H9 (cell line): ENCODE results near the gene EPHX1. TPM values are rescaled to one million over a fixed set of nuclear protein-coding genes. Genes with fewer than 3 reads are reported as not detected.
A peak's percentile ranks its signal among the peaks of the same experiment; 100 is the strongest.
"Not testable (repeated sequence)": the region's sequence is repeated elsewhere in the genome, so short reads cannot be mapped to it uniquely, and the experiment has no call there.

Experiments
- DNase-seq: peaks from one replicate; pipeline ENCODE4 v3.0.0-alpha.2; 2017
- H2AFZ ChIP-seq: one replicate; pipeline ENCODE4 v1.6.1; 2013; ENCODE audit warnings: mild to moderate bottlenecking, low read length, control low read depth, moderate library complexity
- H2AK5ac ChIP-seq: 2 replicates; pipeline ENCODE4 v1.6.1; 2013; ENCODE audit warnings: low read length, control low read depth, mixed read lengths; ENCODE audit not compliant: insufficient read length
- H2BK120ac ChIP-seq: one replicate; pipeline ENCODE4 v1.6.1; 2013; ENCODE audit warnings: low read depth, mild to moderate bottlenecking, low read length, control low read depth, inconsistent platforms; ENCODE audit not compliant: poor library complexity, severe bottlenecking
- H2BK12ac ChIP-seq: 2 replicates; pipeline ENCODE4 v1.6.1; 2013; ENCODE audit warnings: low read length, control low read depth, mixed read lengths, low read depth; ENCODE audit not compliant: insufficient read length
- H2BK15ac ChIP-seq: 2 replicates; pipeline ENCODE4 v1.6.1; 2013; ENCODE audit warnings: low read depth, low read length, control low read depth
- H2BK20ac ChIP-seq: one replicate; pipeline ENCODE4 v1.6.1; 2013; ENCODE audit warnings: low read depth, mild to moderate bottlenecking, low read length, control low read depth, inconsistent platforms; ENCODE audit not compliant: poor library complexity, severe bottlenecking
- H2BK5ac ChIP-seq: 2 replicates; pipeline ENCODE4 v1.6.1; 2013; ENCODE audit warnings: low read length, control low read depth, mixed read lengths; ENCODE audit not compliant: insufficient read length
- H3K14ac ChIP-seq: 2 replicates; pipeline ENCODE4 v1.6.1; 2013; ENCODE audit warnings: low read length, control low read depth; ENCODE audit not compliant: insufficient read depth
- H3K18ac ChIP-seq: 2 replicates; pipeline ENCODE4 v1.6.1; 2013; ENCODE audit warnings: low read depth, mild to moderate bottlenecking, mixed read lengths, low read length, control low read depth; ENCODE audit not compliant: insufficient read length
- H3K23ac ChIP-seq: 2 replicates; pipeline ENCODE4 v1.6.1; 2013; ENCODE audit warnings: low read length, control low read depth, mixed read lengths, low read depth; ENCODE audit not compliant: insufficient read length
- H3K23me2 ChIP-seq: 2 replicates; pipeline ENCODE4 v1.6.1; 2013; ENCODE audit warnings: low read depth, mild to moderate bottlenecking, mixed read lengths, low read length, control low read depth; ENCODE audit not compliant: insufficient read length, poor library complexity, severe bottlenecking
- H3K27ac ChIP-seq: 2 replicates; pipeline ENCODE4 v1.5.1; 2013; ENCODE audit warnings: low read length, control low read depth, mixed read lengths, low read depth; ENCODE audit not compliant: insufficient read length
- H3K27me3 ChIP-seq: 2 replicates; pipeline ENCODE4 v1.6.1; 2013; ENCODE audit warnings: low read length, control low read depth, inconsistent platforms; ENCODE audit not compliant: insufficient read depth
- H3K4ac ChIP-seq: 2 replicates; pipeline ENCODE4 v1.6.1; 2013; ENCODE audit warnings: low read depth, mild to moderate bottlenecking, control low read depth, inconsistent platforms, low read length, moderate library complexity
- H3K4me1 ChIP-seq: 2 replicates; pipeline ENCODE4 v1.6.1; 2013; ENCODE audit warnings: low read length, control low read depth, inconsistent platforms; ENCODE audit not compliant: insufficient read depth
- H3K4me2 ChIP-seq: 2 replicates; pipeline ENCODE4 v1.6.1; 2013; ENCODE audit warnings: low read length, control low read depth, mixed read lengths; ENCODE audit not compliant: insufficient read length, insufficient read depth
- H3K56ac ChIP-seq: 2 replicates; pipeline ENCODE4 v1.6.1; 2013; ENCODE audit warnings: low read depth, mild to moderate bottlenecking, mixed read lengths, low read length, control low read depth; ENCODE audit not compliant: insufficient read length
- H3K79me1 ChIP-seq: 2 replicates; pipeline ENCODE4 v1.6.1; 2013; ENCODE audit warnings: low read depth, mild to moderate bottlenecking, moderate library complexity, low read length, control low read depth, inconsistent platforms; ENCODE audit not compliant: insufficient read depth, poor library complexity, severe bottlenecking
- H3K79me2 ChIP-seq: 2 replicates; pipeline ENCODE4 v1.6.1; 2013; ENCODE audit warnings: low read length, control low read depth, inconsistent platforms; ENCODE audit not compliant: insufficient read depth
- H3K9ac ChIP-seq: 2 replicates; pipeline ENCODE4 v1.6.1; 2013; ENCODE audit warnings: low read length, control low read depth, mixed read lengths; ENCODE audit not compliant: insufficient read length; ENCODE audit errors: extremely low read depth
- H3K9me3 ChIP-seq: one replicate; pipeline ENCODE4 v1.6.1; 2013; ENCODE audit warnings: low read depth, low read length, inconsistent platforms; ENCODE audit not compliant: control insufficient read depth
- H3T11ph ChIP-seq: one replicate; pipeline ENCODE4 v1.6.1; 2013; ENCODE audit warnings: mild to moderate bottlenecking, low read length, control low read depth, inconsistent platforms
- H4K20me1 ChIP-seq: one replicate; pipeline ENCODE4 v1.6.1; 2013; ENCODE audit not compliant: control insufficient read depth, insufficient read length, insufficient read depth
- H4K5ac ChIP-seq: 2 replicates; pipeline ENCODE4 v1.6.1; 2013; ENCODE audit warnings: low read depth, mild to moderate bottlenecking, mixed read lengths, low read length, control low read depth; ENCODE audit not compliant: insufficient read length
- H4K8ac ChIP-seq: replicated peaks from 2 replicates; pipeline ENCODE4 v1.6.1; 2013; ENCODE audit warnings: low read length, control low read depth, mixed read lengths, low read depth; ENCODE audit not compliant: insufficient read length
- H4K91ac ChIP-seq: 2 replicates; pipeline ENCODE4 v1.6.1; 2013; ENCODE audit warnings: low read depth, mild to moderate bottlenecking, moderate library complexity, mixed read lengths, low read length, control low read depth; ENCODE audit not compliant: insufficient read length
- H3K27ac Mint-ChIP-seq, 3 experiments: 2 replicates in 2 of 3; 3 replicates in 1 of 3; pipeline ENCODE4 v1.8.0; 2020 to 2021; ENCODE audit warnings: mixed read lengths in 3 of 3, mild to moderate bottlenecking in 1 of 3, moderate library complexity in 1 of 3
- H3K27me3 Mint-ChIP-seq: 2 replicates; pipeline ENCODE4 v1.8.0; 2021; ENCODE audit warnings: low read depth, mild to moderate bottlenecking, moderate library complexity, mixed read lengths
- H3K36me3 Mint-ChIP-seq, 3 experiments: 2 replicates in 2 of 3; 3 replicates in 1 of 3; pipeline ENCODE4 v1.8.0; 2020 to 2021; ENCODE audit warnings: low read depth in 3 of 3, mixed read lengths in 3 of 3; ENCODE audit not compliant: insufficient read depth in 1 of 3
- H3K4me1 Mint-ChIP-seq, 2 experiments: 2 replicates each; pipeline ENCODE4 v1.8.0; 2020; ENCODE audit warnings: mixed read lengths in 2 of 2
- H3K4me3 Mint-ChIP-seq, 2 experiments: 2 replicates in 1 of 2; 3 replicates in 1 of 2; pipeline ENCODE4 v1.8.0; 2020 to 2021; ENCODE audit warnings: mild to moderate bottlenecking in 2 of 2, mixed read lengths in 2 of 2, moderate library complexity in 1 of 2
- H3K9me3 Mint-ChIP-seq, 2 experiments: 2 replicates in 1 of 2; 3 replicates in 1 of 2; pipeline ENCODE4 v1.8.0; 2020; ENCODE audit warnings: mild to moderate bottlenecking in 2 of 2, mixed read lengths in 2 of 2, moderate library complexity in 1 of 2
- WGBS: extraction: QIAGEN DNeasy Blood & Tissue Kit; methylation state at CpG from one replicate; pipeline ENCODE4 v1.1.7; 2013; ENCODE audit warnings: missing lambda C conversion rate, low lambda C conversion rate, mixed read lengths; ENCODE audit not compliant: insufficient read length; ENCODE audit errors: extremely low coverage; 5-methylcytosine and 5-hydroxymethylcytosine counted together
- total RNA-seq: library from RNA; stranded (reverse); gene quantifications from 2 replicates; pipeline ENCODE4 v1.2.1, GENCODE V29; 2021
- TF ChIP-seq, protein P1 (sequence below): fragments of 200-600 bp; sonication (generic); conservative IDR thresholded peaks from 3 replicates; pipeline ENCODE4 v1.8.0; 2021; ENCODE audit warnings: antibody characterized with exemption, mild to moderate bottlenecking

EPHX1 gene
- total RNA-seq, 1 experiment from 2014 or later: 40.6 TPM

DNA sequence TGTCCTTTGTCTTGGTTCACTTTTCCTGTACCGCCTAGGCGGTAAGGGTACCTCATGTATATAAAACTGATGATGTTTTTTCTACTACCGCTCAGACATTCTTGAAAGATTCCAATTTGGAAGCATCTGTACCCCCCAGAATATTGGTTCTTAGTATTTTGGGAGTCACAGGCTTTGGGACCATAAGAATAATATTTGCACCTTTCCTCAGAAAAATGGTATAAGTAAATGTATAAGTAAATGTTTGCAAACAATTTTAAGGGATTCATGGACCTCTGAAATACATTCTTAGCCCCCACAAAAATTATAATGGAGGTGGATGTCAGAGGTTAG, 31.6 kb upstream of the EPHX1 start:
- H2AFZ ChIP-seq: no peak overlapping the region
- no peak overlapping the region for H3T11ph ChIP-seq
- peaks cover 4% of the 10 kb centered on the region; the same call in 1 of the 2 replicates for H3K4me1 ChIP-seq
- TF ChIP-seq, protein P1, sequence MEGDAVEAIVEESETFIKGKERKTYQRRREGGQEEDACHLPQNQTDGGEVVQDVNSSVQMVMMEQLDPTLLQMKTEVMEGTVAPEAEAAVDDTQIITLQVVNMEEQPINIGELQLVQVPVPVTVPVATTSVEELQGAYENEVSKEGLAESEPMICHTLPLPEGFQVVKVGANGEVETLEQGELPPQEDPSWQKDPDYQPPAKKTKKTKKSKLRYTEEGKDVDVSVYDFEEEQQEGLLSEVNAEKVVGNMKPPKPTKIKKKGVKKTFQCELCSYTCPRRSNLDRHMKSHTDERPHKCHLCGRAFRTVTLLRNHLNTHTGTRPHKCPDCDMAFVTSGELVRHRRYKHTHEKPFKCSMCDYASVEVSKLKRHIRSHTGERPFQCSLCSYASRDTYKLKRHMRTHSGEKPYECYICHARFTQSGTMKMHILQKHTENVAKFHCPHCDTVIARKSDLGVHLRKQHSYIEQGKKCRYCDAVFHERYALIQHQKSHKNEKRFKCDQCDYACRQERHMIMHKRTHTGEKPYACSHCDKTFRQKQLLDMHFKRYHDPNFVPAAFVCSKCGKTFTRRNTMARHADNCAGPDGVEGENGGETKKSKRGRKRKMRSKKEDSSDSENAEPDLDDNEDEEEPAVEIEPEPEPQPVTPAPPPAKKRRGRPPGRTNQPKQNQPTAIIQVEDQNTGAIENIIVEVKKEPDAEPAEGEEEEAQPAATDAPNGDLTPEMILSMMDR: no peak
- peak overlapping the region; percentile 100 for H2AK5ac ChIP-seq
- no peaks in the 10 kb centered on the region for H3K27me3 ChIP-seq
- H2BK12ac ChIP-seq: no peak overlapping the region
- H3K23ac ChIP-seq: no peak overlapping the region
- H4K8ac ChIP-seq: no peak overlapping the region
- H3K4me1 Mint-ChIP-seq: peaks cover 40 to 41% of the 10 kb centered on the region in 2 experiments
- H3K79me2 ChIP-seq: peaks cover 35% of the 10 kb centered on the region
- H3K14ac ChIP-seq: peak overlapping the region; percentile 100; the same call in 1 of the 2 replicates
- DNase-seq: no peak
- no peak overlapping the region for H2BK20ac ChIP-seq
- peak overlapping the region; percentile 94 for H3K4me2 ChIP-seq
- H3K4ac ChIP-seq: peak overlapping the region; percentile 98; the same call in 1 of the 2 replicates
- no peaks in the 10 kb centered on the region for H3K9me3 Mint-ChIP-seq
- peaks cover 11 to 35% (median 21%) of the 10 kb centered on the region in 3 experiments for H3K36me3 Mint-ChIP-seq
- H3K23me2 ChIP-seq: peaks cover 7% of the 10 kb centered on the region
- H4K91ac ChIP-seq: peak overlapping the region; percentile 60
- peak overlapping the region; percentile 100 for H3K18ac ChIP-seq
- H2BK5ac ChIP-seq: peak overlapping the region; percentile 99
- H2BK15ac ChIP-seq: no peak overlapping the region
- H3K9me3 ChIP-seq: no peaks in the 10 kb centered on the region
- peak overlapping the region; percentile 100 for H4K5ac ChIP-seq
- H3K56ac ChIP-seq: peak overlapping the region; percentile 99
- H4K20me1 ChIP-seq: no peaks in the 10 kb centered on the region
- no peak overlapping the region; a peak in 1 of 7 replicates for H3K27ac Mint-ChIP-seq
- no peaks in the 10 kb centered on the region for H3K27me3 Mint-ChIP-seq
- no peaks in the 10 kb centered on the region for H3K79me1 ChIP-seq
- H3K4me3 Mint-ChIP-seq: no peak overlapping the region
- H2BK120ac ChIP-seq: peak overlapping the region; percentile 100
- H3K27ac ChIP-seq: peak overlapping the region; percentile 99
- no CpG with 5 or more reads among the region's 3 CpGs for WGBS
- H3K9ac ChIP-seq: peak overlapping the region; percentile 100

DNA sequence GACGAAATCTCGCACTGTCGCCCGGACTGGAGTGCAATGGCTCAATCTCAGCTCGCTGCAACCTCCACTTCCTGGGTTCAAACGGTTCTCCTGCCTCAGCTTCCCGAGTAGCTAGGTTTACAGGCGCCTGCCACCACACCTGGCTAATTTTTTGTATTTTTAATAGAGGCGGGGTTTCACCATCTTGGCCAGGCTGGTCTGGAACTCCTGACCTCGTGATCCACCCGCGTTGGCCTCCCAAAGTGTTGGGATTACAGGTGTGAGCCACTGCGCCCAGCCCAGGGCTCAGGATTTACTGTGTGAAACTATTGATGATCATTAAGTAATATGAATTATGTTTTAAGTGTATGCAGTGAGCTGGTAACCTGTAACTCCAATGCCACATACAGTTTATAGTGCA, 30.8 kb upstream of the EPHX1 start:
- H4K91ac ChIP-seq, H2BK12ac ChIP-seq, H3K79me1 ChIP-seq, H3K4ac ChIP-seq, H2BK5ac ChIP-seq, H3K14ac ChIP-seq, H2BK15ac ChIP-seq, H3K4me3 Mint-ChIP-seq, H2BK20ac ChIP-seq, H4K8ac ChIP-seq, H4K20me1 ChIP-seq, H3K27me3 ChIP-seq, H3K56ac ChIP-seq, H3T11ph ChIP-seq, H3K23ac ChIP-seq, H2BK120ac ChIP-seq, DNase-seq, H3K9me3 ChIP-seq, H4K5ac ChIP-seq, H3K18ac ChIP-seq, H3K27me3 Mint-ChIP-seq, H3K27ac ChIP-seq, H3K23me2 ChIP-seq, H3K4me1 ChIP-seq, H3K27ac Mint-ChIP-seq, H2AK5ac ChIP-seq, H2AFZ ChIP-seq, H3K9me3 Mint-ChIP-seq: not testable (repeated sequence)
- Histone ChIP-seq H3K79me2 (peaks cover 35% of the 10 kb centered on the region), H3K4me2 (peak overlapping the region; percentile 94), H3K9ac (peak overlapping the region; percentile 100)
- peaks cover 41 to 43% of the 10 kb centered on the region in 2 experiments for H3K4me1 Mint-ChIP-seq
- peaks cover 18 to 42% (median 30%) of the 10 kb centered on the region in 3 experiments for H3K36me3 Mint-ChIP-seq
- no CpG with 5 or more reads among the region's 13 CpGs for WGBS
